Astrocyte (in vitro differentiated cells and primary cell): ENCODE measurements around the gene SHANK2. TPM values are rescaled to one million over a fixed set of nuclear protein-coding genes. Genes with fewer than 3 reads are reported as not detected.

Source experiments
- DNase-seq: peaks from one replicate; pipeline ENCODE4 v3.0.0-alpha.2; 2010; ENCODE audit warnings: low read depth
- FAIRE-seq: peaks from 2 replicates; lab custom pipeline; 2011; peaks lifted over from hg19 to GRCh38; lab: Jason Lieb, UNC
- H2AFZ ChIP-seq: 2 replicates; pipeline ENCODE4 v1.6.0; 2012; ENCODE audit warnings: low read depth, low read length, inconsistent platforms
- H3K27ac ChIP-seq: 2 replicates; pipeline ENCODE4 v1.5.1; 2011; ENCODE audit warnings: low read depth, low read length, inconsistent platforms
- H3K27me3 ChIP-seq: 2 replicates; pipeline ENCODE4 v1.6.0; 2011; ENCODE audit warnings: low read length, inconsistent platforms; ENCODE audit not compliant: insufficient read depth
- H3K36me3 ChIP-seq: 2 replicates; pipeline ENCODE4 v1.5.1; 2011; ENCODE audit warnings: low read length, inconsistent platforms; ENCODE audit not compliant: insufficient read depth
- H3K4me1 ChIP-seq: 2 replicates; pipeline ENCODE4 v1.5.1; 2011; ENCODE audit warnings: low read length, inconsistent platforms; ENCODE audit not compliant: insufficient read depth
- H3K4me2 ChIP-seq: 2 replicates; pipeline ENCODE4 v1.6.0; 2012; ENCODE audit warnings: low read length, inconsistent platforms
- H3K4me3 ChIP-seq: 2 replicates; pipeline ENCODE4 v1.5.1; 2011; ENCODE audit warnings: low read depth, mild to moderate bottlenecking, low read length, inconsistent platforms; ENCODE audit not compliant: insufficient read depth
- H3K79me2 ChIP-seq: 2 replicates; pipeline ENCODE4 v1.6.0; 2012; ENCODE audit warnings: mild to moderate bottlenecking, low read length, inconsistent platforms; ENCODE audit not compliant: insufficient read depth
- H3K9ac ChIP-seq: 2 replicates; pipeline ENCODE4 v1.6.0; 2012; ENCODE audit warnings: mild to moderate bottlenecking, low read length, inconsistent platforms
- H3K9me3 ChIP-seq: 2 replicates; pipeline ENCODE4 v1.5.1; 2012; ENCODE audit warnings: low read depth, mild to moderate bottlenecking, low read length, inconsistent platforms; ENCODE audit not compliant: insufficient read depth
- H4K20me1 ChIP-seq: 2 replicates; pipeline ENCODE4 v1.6.0; 2012; ENCODE audit warnings: low read length, inconsistent platforms; ENCODE audit not compliant: insufficient read depth
- H3K27ac Mint-ChIP-seq: one replicate; pipeline ENCODE4 v1.8.0; 2021; ENCODE audit warnings: mild to moderate bottlenecking, mixed read lengths; ENCODE audit not compliant: unreplicated experiment
- H3K27me3 Mint-ChIP-seq: one replicate; pipeline ENCODE4 v1.8.0; 2021; ENCODE audit warnings: low read depth, mixed read lengths; ENCODE audit not compliant: unreplicated experiment
- H3K36me3 Mint-ChIP-seq: one replicate; pipeline ENCODE4 v1.8.0; 2021; ENCODE audit warnings: low read depth, mixed read lengths; ENCODE audit not compliant: unreplicated experiment
- H3K4me1 Mint-ChIP-seq: one replicate; pipeline ENCODE4 v1.8.0; 2021; ENCODE audit warnings: low read depth, mixed read lengths; ENCODE audit not compliant: unreplicated experiment
- H3K4me3 Mint-ChIP-seq: one replicate; pipeline ENCODE4 v1.8.0; 2021; ENCODE audit warnings: mild to moderate bottlenecking, moderate library complexity, mixed read lengths; ENCODE audit not compliant: unreplicated experiment
- H3K9me3 Mint-ChIP-seq: one replicate; pipeline ENCODE4 v1.8.0; 2021; ENCODE audit warnings: mild to moderate bottlenecking, mixed read lengths; ENCODE audit not compliant: unreplicated experiment
- CTCF ChIP-seq: IDR thresholded peaks from 2 replicates; pipeline ENCODE4 v1.5.1; 2011; ENCODE audit warnings: low read depth, mild to moderate bottlenecking, inconsistent platforms, low read length, moderate library complexity; ENCODE audit not compliant: insufficient read depth
- EZH2 ChIP-seq: IDR thresholded peaks from 2 replicates; pipeline ENCODE4 v1.6.1; 2012; ENCODE audit warnings: mild to moderate bottlenecking, low read length, inconsistent platforms; ENCODE audit not compliant: insufficient read depth
- total RNA-seq: library from RNA; stranded (reverse); gene quantifications from 2 replicates; pipeline ENCODE4 v1.2.1, GENCODE V29; 2021

SHANK2 gene
- total RNA-seq, 1 donor from 2014 or later: 10.1 TPM

- FAIRE-seq (no peak), DNase-seq (no peak)
- Mint-ChIP-seq H3K4me3 (no peak overlapping the region), H3K27me3 (peaks cover 4% of the 10 kb centered on the region), H3K36me3 (peaks cover 3% of the 10 kb centered on the region), H3K27ac (no peak overlapping the region), H3K4me1 (peaks cover 2% of the 10 kb centered on the region), H3K9me3 (no peaks in the 10 kb centered on the region)
- no peaks in the 10 kb centered on the region for H3K4me1 ChIP-seq
- H3K9ac ChIP-seq: no peak overlapping the region
- no peak overlapping the region for H2AFZ ChIP-seq
- no peaks in the 10 kb centered on the region for H3K36me3 ChIP-seq
- TF ChIP-seq CTCF (no peak), EZH2 (no peak)
- no peak overlapping the region for H3K4me2 ChIP-seq
- H3K79me2 ChIP-seq: no peaks in the 10 kb centered on the region
- H3K4me3 ChIP-seq: no peak overlapping the region
- H4K20me1 ChIP-seq: no peaks in the 10 kb centered on the region
- no peaks in the 10 kb centered on the region for H3K9me3 ChIP-seq
- no peak overlapping the region for H3K27ac ChIP-seq
- peaks cover 3% of the 10 kb centered on the region for H3K27me3 ChIP-seq
Observed at GRCh38 chr11:71238285-71238875, 14.0 kb downstream of the SHANK2 start.

- no peaks in the 10 kb centered on the region for H3K9me3 Mint-ChIP-seq
- Histone ChIP-seq H3K9ac (no peak overlapping the region), H3K36me3 (no peaks in the 10 kb centered on the region), H3K4me3 (no peak overlapping the region), H3K27me3 (peaks cover 3% of the 10 kb centered on the region), H3K4me1 (no peaks in the 10 kb centered on the region), H2AFZ (no peak overlapping the region), H3K79me2 (no peaks in the 10 kb centered on the region), H3K4me2 (no peak overlapping the region), H3K27ac (no peak overlapping the region), H4K20me1 (no peaks in the 10 kb centered on the region), H3K9me3 (no peaks in the 10 kb centered on the region)
- DNase-seq (no peak), FAIRE-seq (no peak)
- H3K4me1 Mint-ChIP-seq: peaks cover 2% of the 10 kb centered on the region
- peaks cover 3% of the 10 kb centered on the region for H3K36me3 Mint-ChIP-seq
- H3K27me3 Mint-ChIP-seq: peaks cover 2% of the 10 kb centered on the region
- no peak overlapping the region for H3K4me3 Mint-ChIP-seq
- H3K27ac Mint-ChIP-seq: no peak overlapping the region
- no peak for TF ChIP-seq EZH2
- no peak for TF ChIP-seq CTCF
Observed at GRCh38 chr11:71237853-71238252, 14.5 kb downstream of the SHANK2 start.

DNA sequence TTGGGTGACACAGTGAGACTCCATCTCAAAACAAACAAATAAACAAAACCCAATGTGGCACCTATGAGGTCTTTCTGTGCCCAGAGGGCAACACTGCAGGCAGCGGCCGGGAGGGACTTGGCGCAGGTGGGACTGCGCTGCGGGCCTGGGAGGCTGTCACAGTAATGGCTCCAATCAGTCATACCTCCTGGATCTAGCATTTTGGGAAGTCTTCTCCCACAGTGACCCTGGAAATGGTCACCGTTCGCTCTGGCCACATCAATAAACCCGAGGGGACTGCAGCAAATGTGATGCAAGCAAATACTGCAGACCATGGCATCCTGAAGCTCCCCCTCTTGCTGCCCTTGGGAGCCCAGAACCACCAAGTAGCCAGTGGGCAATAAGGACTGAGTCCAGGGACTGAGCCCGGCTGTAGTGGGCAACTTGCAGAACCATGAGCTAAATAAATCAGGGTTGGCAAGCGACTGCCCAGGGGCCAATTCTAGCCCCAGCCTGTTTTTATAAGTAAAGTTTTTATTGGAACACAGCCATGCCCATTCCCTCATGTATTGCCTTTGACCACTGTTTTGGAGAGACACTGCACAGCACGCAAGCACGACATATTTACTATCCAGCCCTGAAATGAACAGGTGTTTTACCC is 15.4 kb downstream of the SHANK2 start:
- no peak overlapping the region for H3K4me2 ChIP-seq
- no peak overlapping the region for H3K27ac Mint-ChIP-seq
- H3K27me3 ChIP-seq: peaks cover 2% of the 10 kb centered on the region
- no peak overlapping the region for H3K27ac ChIP-seq
- H3K36me3 ChIP-seq: no peaks in the 10 kb centered on the region
- no peak for TF ChIP-seq CTCF
- TF ChIP-seq EZH2: no peak
- no peak for FAIRE-seq
- no peak overlapping the region for H3K4me3 ChIP-seq
- no peak overlapping the region for H2AFZ ChIP-seq
- no peaks in the 10 kb centered on the region for H3K4me1 ChIP-seq
- no peaks in the 10 kb centered on the region for H4K20me1 ChIP-seq
- no peaks in the 10 kb centered on the region for H3K79me2 ChIP-seq
- peaks cover 2% of the 10 kb centered on the region for H3K4me1 Mint-ChIP-seq
- peaks cover 3% of the 10 kb centered on the region for H3K36me3 Mint-ChIP-seq
- no peaks in the 10 kb centered on the region for H3K9me3 Mint-ChIP-seq
- no peak for DNase-seq
- no peaks in the 10 kb centered on the region for H3K9me3 ChIP-seq
- H3K9ac ChIP-seq: no peak overlapping the region
- H3K27me3 Mint-ChIP-seq: peaks cover 2% of the 10 kb centered on the region
- no peak overlapping the region for H3K4me3 Mint-ChIP-seq
